Stimulated activated CD8-positive, alpha-beta memory T cell treated with anti-CD3 and anti-CD28 coated beads, Interleukin-15, amount 100 ng/mL, for 1 hour (primary cell): Measurements from ENCODE around the gene TBC1D22A.

Source experiments
- DNase-seq: peaks from one replicate; pipeline ENCODE4 v3.0.0-alpha.2; 2020; ENCODE audit warnings: low read depth

The TBC1D22A gene

DNA sequence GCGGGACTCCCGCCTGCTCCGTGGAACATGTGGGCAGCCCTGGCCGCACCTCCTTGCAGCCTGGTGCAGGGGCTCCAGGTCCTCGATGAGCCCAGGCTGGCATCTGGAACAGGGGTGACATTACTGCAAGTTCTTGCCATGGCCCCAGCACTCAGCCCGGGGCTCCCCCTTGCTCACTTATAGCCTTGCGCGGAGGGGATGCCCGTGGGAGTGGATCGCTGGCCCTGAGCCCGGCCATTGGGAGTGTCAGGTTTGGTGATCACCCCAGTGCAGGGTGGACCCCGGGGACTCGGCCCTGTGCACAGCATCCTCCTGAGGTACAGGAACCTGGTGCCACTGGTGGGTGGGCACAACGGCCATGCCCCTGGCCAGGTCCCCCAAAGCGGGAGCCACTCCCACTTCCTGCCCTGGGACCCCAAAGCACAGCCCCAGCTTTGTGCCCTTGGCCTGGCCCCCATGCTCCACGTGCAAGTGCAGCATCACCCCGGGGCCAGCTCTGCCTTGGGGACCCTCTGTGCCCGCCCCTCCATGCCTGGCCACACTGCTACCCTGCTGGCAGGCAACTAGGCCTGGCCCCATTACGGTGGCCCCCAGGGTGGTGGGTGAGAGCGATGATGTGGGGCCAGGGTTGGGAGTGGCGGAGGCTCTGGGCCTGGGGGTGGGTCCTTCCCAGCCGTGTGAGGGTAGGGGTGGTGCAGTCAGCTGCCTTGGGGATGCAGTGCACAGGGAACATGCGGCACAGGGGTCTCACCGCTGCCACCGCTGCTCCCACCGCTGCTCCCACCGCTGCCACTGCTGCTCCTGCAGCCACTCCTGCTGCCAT, 439.8 kb downstream of the TBC1D22A start:
- no peak for DNase-seq

DNA sequence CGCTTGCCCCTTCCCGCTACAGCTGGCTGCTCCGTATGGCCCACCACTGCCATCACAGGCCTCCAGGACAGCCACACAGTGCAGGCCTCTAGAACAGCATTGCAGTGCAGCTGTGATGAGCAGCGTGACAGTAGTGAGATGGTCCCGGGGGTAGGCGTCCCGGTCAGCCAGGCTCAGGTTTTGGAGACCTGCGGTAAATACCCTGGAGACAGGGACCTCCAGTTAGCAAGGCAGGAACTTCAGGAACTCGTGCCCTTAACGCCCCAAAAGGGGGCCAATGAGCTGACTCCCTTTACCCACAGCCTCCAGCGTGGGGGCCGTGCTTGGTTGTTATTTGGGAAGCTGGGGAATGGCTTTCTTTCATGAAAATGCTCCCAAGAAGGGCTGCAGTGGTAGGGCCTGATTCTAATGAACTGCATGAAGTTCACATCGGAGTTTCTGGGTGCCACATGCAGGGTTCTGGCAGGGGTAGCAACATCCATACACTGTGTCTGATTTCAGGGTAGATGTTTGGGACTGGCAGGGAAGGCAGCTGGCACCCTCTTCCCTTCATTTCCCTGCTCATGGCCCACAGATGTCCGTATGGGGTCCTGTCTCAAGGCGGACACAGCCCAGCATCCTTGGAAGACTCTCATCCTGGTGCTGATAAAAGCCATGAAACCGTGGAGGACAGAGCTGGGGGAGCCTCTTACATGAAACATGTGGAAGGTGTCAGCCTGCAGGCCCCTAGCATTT, 440.5 kb downstream of the TBC1D22A start:
- DNase-seq = no peak

DNA sequence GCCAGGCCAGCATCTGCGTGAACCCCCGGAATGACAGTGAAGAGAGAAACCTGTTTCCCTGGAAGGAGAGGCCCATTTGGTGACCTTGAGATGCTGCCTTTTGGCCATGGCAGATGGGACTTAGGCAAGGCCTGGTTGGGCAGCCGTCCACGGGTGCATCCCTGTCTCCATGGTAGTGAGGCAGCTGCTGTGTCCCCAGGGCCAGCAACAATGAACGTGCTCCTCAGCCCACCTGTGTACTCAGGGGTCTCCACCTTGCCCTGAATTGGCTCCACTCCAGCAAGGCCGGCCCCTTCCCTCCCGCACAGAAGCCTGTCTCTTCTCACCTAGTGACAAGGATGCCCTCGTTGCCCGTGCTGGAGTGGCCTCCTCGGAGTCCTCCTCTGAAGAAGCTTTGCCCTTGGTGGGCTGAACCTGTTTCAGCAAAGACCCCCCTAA, 441.1 kb downstream of the TBC1D22A start:
- no peak for DNase-seq

DNA sequence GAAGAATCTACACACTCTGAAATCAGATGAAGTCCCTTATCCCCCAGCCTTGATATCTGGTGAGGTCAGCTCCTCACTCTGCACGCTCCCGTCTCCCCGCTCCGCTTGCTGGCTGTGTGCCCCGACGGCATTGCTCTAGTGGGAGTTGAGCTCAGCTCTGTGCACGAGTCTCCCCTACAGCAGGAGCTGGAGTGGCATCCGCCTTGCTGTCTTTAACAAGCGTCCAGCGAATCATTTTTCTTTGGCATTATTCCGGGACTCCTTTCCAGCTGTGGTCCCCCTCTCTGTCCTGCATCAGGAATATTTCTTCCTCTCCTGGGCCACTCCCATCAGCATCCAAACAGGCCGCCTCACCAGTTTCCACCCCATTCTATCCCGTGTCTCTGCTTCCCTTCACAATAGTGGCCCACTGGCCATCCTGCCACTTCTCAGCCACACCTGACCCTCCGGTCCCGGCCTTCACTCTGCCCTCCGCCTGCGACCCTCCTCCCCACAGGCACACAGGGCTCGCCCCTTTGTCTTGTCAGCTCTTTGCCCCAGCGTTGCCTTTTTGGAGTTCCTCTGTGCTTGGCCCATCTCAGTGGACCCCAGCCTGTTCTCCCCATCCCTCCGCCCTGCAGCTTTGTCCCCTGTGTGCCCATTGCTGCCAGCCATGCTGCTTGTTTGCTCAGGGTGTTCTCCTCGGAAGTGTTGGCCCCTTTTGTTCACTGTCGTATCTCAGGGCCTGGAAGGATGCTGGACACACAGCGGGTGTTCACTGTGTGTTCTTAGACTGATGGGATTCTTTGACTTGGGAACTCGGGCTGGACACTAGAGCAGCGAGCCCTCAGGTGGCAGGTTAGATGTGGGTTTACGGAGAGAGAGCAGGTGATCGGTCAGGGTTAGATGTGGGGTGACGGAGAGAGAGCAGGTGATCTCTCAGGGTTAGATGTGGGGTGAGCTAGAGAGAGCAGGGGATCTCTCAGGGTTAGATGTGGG, 441.8 kb downstream of the TBC1D22A start:
- DNase-seq = no peak

GRCh38 chr22:47205081-47205491, 442.6 kb downstream of the TBC1D22A start:
- no peak for DNase-seq

DNA sequence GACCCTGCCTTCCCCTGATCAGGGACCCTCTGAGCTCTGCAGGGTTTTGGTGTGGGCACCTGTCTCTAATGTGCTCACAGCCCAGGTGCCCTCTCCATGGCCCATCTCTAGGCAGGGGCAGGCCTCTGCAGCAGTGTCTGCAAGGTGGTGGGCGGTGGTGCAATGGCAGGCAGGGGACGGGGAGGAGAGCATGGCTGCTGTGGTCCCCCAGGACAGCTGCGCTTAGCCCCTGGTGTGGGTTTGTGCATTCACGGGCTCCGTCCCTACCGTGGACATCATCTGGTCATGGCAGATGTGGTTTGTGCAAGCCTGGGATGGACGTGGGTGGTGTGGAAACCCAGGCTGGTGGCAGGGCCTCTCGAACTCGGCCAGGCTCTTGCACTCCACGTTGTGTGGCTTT, 443.1 kb downstream of the TBC1D22A start:
- no peak for DNase-seq

DNA sequence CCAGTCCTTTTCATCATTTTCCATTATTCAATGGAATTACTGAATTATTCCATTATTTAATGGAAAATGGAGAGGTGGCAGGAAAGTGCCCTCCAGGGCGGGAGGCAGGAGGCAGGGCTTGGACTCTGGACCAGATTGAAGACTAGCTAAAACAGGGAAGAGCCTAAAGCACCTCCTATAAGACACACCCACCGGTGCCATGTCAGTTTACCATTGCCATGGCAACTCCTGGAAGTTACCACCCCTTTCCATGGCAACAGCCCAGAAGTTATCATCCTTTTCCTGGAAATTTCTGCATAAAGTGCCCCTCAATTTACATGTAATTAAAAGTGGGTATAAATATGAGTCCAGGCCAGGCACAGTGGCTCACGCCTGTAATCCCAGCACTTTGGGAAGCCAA, 443.7 kb downstream of the TBC1D22A start:
- DNase-seq = no peak

- DNase-seq = no peak
Observed at GRCh38 chr22:47206666-47207218, 444.3 kb downstream of the TBC1D22A start.

DNA sequence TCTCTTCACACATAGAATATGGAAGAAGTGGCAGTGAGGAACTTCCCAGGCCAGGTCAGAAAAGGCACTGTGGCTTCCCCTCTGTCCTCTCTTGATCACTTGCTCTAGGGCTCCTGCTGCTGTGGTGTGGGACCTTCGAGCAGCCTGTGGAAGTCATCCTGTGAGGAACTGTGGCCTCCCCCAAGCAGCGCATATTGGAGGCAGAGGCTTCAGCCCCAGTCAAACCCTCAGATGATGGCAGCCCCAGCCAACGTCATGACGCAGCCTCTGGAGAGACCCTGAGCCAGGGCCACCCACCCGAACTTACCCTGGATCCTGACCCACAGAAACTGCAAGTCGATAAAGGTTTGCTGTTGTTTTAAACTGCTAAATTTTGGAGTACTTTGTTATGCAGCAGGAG, 444.9 kb downstream of the TBC1D22A start:
- no peak for DNase-seq

GRCh38 chr22:47207846-47208554, 445.6 kb downstream of the TBC1D22A start:
- no peak for DNase-seq

DNA sequence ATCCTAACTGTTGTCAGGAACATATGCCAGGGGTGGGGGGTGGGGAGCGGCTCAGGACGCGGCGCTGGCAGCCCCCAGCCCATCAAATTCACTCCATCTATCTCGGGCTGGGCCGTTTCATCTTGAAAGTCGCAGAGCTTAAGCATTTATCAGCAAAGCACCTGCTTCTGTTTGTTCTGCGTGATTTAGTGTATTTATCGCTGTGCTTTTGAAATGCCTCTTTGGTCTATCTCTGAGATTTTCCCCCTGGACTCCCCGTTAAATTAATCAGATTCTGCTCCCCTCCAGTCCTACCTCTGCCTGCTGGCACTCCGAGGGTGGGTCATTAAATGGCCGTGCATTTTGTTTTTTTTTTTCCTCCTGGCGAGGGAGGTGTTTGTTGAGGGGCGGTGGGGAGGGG, 446.2 kb downstream of the TBC1D22A start:
- DNase-seq = no peak

DNA sequence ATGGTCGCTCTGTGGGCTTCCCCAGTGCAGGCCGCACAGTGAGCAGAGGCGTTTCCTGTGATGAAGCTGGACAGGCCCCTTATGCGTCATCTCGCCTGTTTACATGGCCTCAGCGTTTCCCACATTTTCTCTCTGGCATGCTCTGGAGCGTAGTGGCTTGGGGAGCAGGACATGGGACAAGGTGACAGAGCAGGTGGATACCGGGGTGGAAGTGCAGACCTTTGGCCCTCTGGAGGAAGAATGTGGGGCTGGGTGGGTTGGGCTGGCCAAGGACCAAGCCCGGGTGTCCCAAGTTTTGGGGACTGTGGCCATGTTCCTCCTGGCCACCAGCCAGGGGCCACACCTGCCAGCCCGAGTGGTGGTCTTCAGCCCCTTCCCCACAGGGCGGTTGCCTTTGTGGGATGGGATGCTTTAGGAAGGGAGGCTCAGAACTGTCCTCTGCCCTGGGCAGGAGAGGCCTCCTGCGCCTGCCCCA, 446.6 kb downstream of the TBC1D22A start:
- no peak for DNase-seq

DNA sequence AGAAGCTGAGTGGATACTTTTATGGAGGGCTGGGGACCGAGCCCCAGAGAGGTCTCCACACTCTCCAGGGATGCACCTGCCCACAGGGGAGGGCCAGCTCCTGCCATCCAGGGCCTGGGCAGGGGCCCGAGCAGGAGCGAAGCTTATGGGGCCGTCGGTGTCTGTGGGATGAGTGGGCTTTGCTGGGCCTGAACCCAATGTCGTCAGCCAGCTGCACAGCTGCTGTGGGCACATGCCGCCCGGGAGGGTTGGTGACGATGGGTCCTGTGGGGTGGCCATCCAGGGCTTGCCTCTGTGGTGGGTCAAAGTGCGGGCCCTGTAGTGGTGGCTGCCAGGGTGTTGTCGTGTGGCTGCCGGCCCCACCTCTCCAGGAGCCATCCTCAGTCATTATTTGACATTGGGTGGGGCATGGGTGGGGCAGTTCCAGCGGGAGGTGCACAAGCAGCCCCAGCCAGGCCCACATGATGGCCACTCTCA, 447.1 kb downstream of the TBC1D22A start:
- DNase-seq = no peak

DNA sequence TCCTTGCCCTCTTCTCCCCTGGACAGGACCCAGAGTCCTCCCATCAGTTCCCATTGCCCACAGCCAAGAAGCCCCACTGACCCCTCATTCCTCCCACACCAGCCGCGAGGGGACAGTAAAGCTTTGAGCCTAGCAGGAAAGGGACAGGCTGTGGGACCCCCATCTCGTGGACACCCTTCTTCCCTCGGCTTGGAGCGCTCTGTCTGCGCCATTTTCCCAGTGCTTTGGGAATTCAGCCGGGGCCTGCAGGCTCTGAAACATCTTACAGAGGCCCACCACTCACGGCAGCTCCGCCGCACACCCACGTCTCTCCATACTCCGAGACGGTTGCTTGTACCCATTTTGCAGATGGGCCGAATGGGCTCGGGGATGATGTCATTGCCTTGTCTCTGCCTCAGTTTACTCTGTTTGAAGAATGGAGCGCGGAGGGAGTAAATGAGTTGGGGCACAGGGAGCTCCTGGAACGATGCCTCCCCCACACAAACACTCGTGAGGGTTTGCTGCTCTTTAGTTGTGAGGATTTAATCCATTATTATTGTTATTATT, 447.7 kb downstream of the TBC1D22A start:
- no peak for DNase-seq

DNA sequence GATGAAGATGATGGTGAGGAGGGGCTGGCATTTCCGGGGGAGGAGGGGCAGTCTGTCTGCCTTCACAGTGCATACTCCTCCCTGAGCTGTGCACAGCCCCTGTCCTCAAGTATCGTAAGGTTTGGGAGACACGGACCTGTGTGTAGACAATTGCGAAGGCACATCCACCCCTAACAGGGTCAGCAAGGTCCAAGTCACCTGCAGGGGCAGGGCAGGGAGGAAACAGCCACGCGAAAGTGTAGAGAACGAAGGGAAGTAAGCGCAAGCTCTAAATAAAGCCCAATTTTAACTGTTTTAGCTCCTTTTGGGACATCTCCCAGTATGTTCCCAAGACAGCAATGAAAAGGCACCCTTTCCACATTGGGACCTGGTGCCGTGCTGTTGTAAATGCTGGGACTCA, 448.2 kb downstream of the TBC1D22A start:
- DNase-seq = no peak

GRCh38 chr22:47213571-47214230, 451.3 kb downstream of the TBC1D22A start:
- peak; percentile 10 for DNase-seq

- no peak for DNase-seq
Observed at GRCh38 chr22:47215851-47216250, 453.4 kb downstream of the TBC1D22A start.

GRCh38 chr22:47218671-47219070, 456.2 kb downstream of the TBC1D22A start:
- DNase-seq = no peak

DNA sequence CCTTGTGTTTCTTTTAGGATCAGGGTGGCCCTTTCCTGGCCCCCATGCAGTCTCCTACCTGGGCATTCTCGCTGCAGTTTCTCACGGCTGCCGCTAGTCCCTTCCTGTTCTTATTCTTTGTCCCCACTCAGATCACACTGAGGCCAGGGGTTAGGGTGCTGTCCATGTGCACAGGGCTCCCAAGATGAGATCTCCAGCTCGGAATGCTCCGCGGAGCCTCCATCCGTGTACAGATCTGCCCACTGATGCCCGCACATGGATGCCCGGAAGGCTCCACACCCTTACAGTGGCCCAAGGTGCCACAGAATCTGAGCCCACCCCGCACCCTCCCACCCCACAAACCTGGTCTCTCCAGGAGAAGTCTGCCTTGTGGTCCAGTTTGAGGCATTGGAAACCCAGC, 457.3 kb downstream of the TBC1D22A start:
- no peak for DNase-seq

DNA sequence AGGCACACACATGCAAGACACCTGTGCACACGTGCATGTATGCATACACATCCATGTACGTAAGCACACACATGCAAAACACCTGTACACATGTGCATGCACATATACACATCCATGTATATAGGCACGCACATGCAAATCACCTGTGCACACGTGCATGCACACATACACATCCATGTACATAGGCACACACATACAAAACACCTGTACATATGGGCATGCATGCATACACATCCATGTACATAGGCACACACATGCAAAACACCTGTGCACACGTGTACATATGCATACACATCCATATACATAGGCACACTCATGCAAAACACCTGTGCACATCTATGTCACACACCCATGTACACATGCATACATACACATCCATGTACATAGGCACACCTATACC, 458.3 kb downstream of the TBC1D22A start:
- DNase-seq = no peak
